Measurements from ENCODE around the gene ISYNA1. TPM values are rescaled to one million over a fixed set of nuclear protein-coding genes. Genes with fewer than 3 reads are reported as not detected.
A peak's percentile ranks its signal among the peaks of the same experiment; 100 is the strongest.

ISYNA1 gene
- total RNA-seq, 1 donor from 2014 or later: 111 TPM

- Mint-ChIP-seq H3K4me3 (ENCODE audit: unreplicated experiment) (peak overlapping the region; percentile 95), H3K27ac (ENCODE audit: unreplicated experiment) (peak overlapping the region; percentile 92)
- TF ChIP-seq CTCF (IDR thresholded peaks at IDR 0.05; ENCODE audit: partially characterized antibody, unreplicated experiment): peak; percentile 1
Measured at GRCh38 chr19:18419699-18420460, 18.1 kb downstream of the ISYNA1 start.

GRCh38 chr19:18419195-18419698 is 18.7 kb downstream of the ISYNA1 start, which contains the start of gene SSBP4:
TSS of gene SSBP4 (plus strand) at chr19:18419398. CDS start at chr19:18419649, 251 bp downstream.
- peaks cover 25% of the 10 kb centered on the region for H3K9me3 Mint-ChIP-seq (ENCODE audit: unreplicated experiment)
- peak; percentile 82 for DNase-seq
- H3K27me3 Mint-ChIP-seq (ENCODE audit: unreplicated experiment): peaks cover 8% of the 10 kb centered on the region
- peak; percentile 38 for TF ChIP-seq CTCF (IDR thresholded peaks at IDR 0.05; ENCODE audit: partially characterized antibody, unreplicated experiment)
- no peaks in the 10 kb centered on the region for H3K36me3 Mint-ChIP-seq (ENCODE audit: unreplicated experiment)
- peak within 1 kb of the TSS; percentile 95 for H3K4me3 Mint-ChIP-seq (ENCODE audit: unreplicated experiment)
- peaks cover 30% of the 10 kb centered on the region for H3K4me1 Mint-ChIP-seq (ENCODE audit: low read depth, unreplicated experiment)
- peak within 1 kb of the TSS; percentile 92 for H3K27ac Mint-ChIP-seq (ENCODE audit: unreplicated experiment)

More at GRCh38 chr19:18419699-18420460, 18.1 kb downstream of the ISYNA1 start:
- Mint-ChIP-seq H3K9me3 (ENCODE audit: unreplicated experiment) (peaks cover 25% of the 10 kb centered on the region), H3K4me1 (ENCODE audit: low read depth, unreplicated experiment) (peaks cover 24% of the 10 kb centered on the region), H3K27me3 (ENCODE audit: unreplicated experiment) (peaks cover 12% of the 10 kb centered on the region), H3K36me3 (ENCODE audit: unreplicated experiment) (no peaks in the 10 kb centered on the region)
- DNase-seq: no peak

- Mint-ChIP-seq H3K9me3 (ENCODE audit: unreplicated experiment) (peaks cover 22% of the 10 kb centered on the region), H3K27ac (ENCODE audit: unreplicated experiment) (peak overlapping the region; percentile 79), H3K36me3 (ENCODE audit: unreplicated experiment) (no peaks in the 10 kb centered on the region), H3K4me3 (ENCODE audit: unreplicated experiment) (peak overlapping the region; percentile 82), H3K27me3 (ENCODE audit: unreplicated experiment) (peaks cover 8% of the 10 kb centered on the region), H3K4me1 (ENCODE audit: low read depth, unreplicated experiment) (peaks cover 29% of the 10 kb centered on the region)
- TF ChIP-seq CTCF (IDR thresholded peaks at IDR 0.05; ENCODE audit: partially characterized antibody, unreplicated experiment): no peak
- DNase-seq: peak; percentile 48
Measured at GRCh38 chr19:18418483-18419194, 19.3 kb downstream of the ISYNA1 start.

GRCh38 chr19:18418029-18418482 is 19.9 kb downstream of the ISYNA1 start:
- TF ChIP-seq CTCF (IDR thresholded peaks at IDR 0.05; ENCODE audit: partially characterized antibody, unreplicated experiment): no peak
- no peaks in the 10 kb centered on the region for H3K36me3 Mint-ChIP-seq (ENCODE audit: unreplicated experiment)
- H3K4me3 Mint-ChIP-seq (ENCODE audit: unreplicated experiment): peak overlapping the region; percentile 75
- no peak for DNase-seq
- H3K4me1 Mint-ChIP-seq (ENCODE audit: low read depth, unreplicated experiment): peaks cover 26% of the 10 kb centered on the region
- H3K9me3 Mint-ChIP-seq (ENCODE audit: unreplicated experiment): peaks cover 19% of the 10 kb centered on the region
- peaks cover 11% of the 10 kb centered on the region for H3K27me3 Mint-ChIP-seq (ENCODE audit: unreplicated experiment)
- peak overlapping the region; percentile 79 for H3K27ac Mint-ChIP-seq (ENCODE audit: unreplicated experiment)
